DND-41 (cell line): ENCODE results near the gene FAM13A.

ENCODE experiments used
- EZH2 ChIP-seq: IDR thresholded peaks from 3 replicates; pipeline ENCODE4 v1.6.1; 2012; ENCODE audit warnings: borderline replicate concordance, low read depth, mild to moderate bottlenecking, moderate library complexity, low read length, inconsistent platforms; ENCODE audit not compliant: severe bottlenecking
- TF ChIP-seq, protein P1 (sequence below): IDR thresholded peaks from 2 replicates; pipeline ENCODE4 v1.5.1; 2012; ENCODE audit warnings: borderline replicate concordance, low read length, moderate library complexity, mild to moderate bottlenecking; ENCODE audit not compliant: poor library complexity, severe bottlenecking; ENCODE audit errors: extremely low read depth

DNA sequence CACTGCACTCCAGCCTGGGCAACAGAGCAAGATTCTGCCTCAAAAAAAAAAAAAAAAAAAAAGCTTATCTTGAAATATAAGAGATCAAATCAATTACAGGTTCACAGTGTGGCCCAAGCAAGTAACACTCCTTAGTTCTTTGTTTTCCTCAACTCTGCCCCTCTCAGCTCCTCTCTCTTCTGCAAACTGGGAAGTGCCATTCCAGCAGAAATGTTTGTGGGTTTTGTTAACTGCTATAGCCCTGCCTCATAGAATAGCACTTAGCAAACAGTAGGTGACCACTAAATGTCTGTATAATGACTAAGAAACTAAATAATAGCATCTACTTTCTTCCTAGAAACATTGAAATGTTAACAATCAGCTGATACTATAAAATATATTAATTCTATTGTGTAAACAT, 199.4 kb downstream of the FAM13A start:
- TF ChIP-seq, protein P1, sequence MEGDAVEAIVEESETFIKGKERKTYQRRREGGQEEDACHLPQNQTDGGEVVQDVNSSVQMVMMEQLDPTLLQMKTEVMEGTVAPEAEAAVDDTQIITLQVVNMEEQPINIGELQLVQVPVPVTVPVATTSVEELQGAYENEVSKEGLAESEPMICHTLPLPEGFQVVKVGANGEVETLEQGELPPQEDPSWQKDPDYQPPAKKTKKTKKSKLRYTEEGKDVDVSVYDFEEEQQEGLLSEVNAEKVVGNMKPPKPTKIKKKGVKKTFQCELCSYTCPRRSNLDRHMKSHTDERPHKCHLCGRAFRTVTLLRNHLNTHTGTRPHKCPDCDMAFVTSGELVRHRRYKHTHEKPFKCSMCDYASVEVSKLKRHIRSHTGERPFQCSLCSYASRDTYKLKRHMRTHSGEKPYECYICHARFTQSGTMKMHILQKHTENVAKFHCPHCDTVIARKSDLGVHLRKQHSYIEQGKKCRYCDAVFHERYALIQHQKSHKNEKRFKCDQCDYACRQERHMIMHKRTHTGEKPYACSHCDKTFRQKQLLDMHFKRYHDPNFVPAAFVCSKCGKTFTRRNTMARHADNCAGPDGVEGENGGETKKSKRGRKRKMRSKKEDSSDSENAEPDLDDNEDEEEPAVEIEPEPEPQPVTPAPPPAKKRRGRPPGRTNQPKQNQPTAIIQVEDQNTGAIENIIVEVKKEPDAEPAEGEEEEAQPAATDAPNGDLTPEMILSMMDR, result no peak
- no peak for TF ChIP-seq EZH2
